Thyroid gland (tissue), 4 donors: ENCODE measurements around the gene GRXCR1. TPM values are rescaled to one million over a fixed set of nuclear protein-coding genes. Genes with fewer than 3 reads are reported as not detected.
A peak's percentile ranks its signal among the peaks of the same experiment; 100 is the strongest.

Experiments used
- DNase-seq, 2 donors: peaks; one replicate each; pipeline ENCODE4 v3.0.0-alpha.2; 2019
- H3K27ac ChIP-seq, 3 donors: fragments of 200-600 bp; sonication (generic); 1 replicate in 2 of 3; 2 replicates in 1 of 3; pipeline ENCODE4 v1.5.1; 2016 to 2019; ENCODE audit warnings: mild to moderate bottlenecking in 1 of 3, moderate library complexity in 1 of 3
- H3K27me3 ChIP-seq: fragments of 200-600 bp; sonication (generic); one replicate; pipeline ENCODE4 v1.5.1; 2019
- H3K36me3 ChIP-seq, 2 donors: fragments of 200-600 bp; sonication (generic); one replicate each; pipeline ENCODE4 v1.5.1; 2016 to 2019
- H3K4me1 ChIP-seq, 2 donors: fragments of 200-600 bp; sonication (generic); one replicate each; pipeline ENCODE4 v1.5.1; 2017 to 2019
- H3K4me3 ChIP-seq, 3 donors: fragments of 200-600 bp; sonication (generic); replicated peaks in 1 of 3; 1 replicate in 2 of 3; 2 replicates in 1 of 3; pipeline ENCODE4 v1.5.1; 2016; ENCODE audit warnings: mild to moderate bottlenecking in 1 of 3
- H3K9me3 ChIP-seq: fragments of 200-600 bp; sonication (generic); one replicate; pipeline ENCODE4 v1.5.1; 2017
- CTCF ChIP-seq, 6 experiments: fragments of 200-600 bp in 3 of 6; fragments of 450-650 bp in 3 of 6; sonication (generic) in 3 of 6; IDR thresholded peaks; one replicate each; pipeline ENCODE4 v1.5.1; 2016 to 2019; ENCODE audit warnings: antibody characterized with exemption in 6 of 6, mild to moderate bottlenecking in 2 of 6, inconsistent platforms in 1 of 6, moderate library complexity in 1 of 6
- POLR2A ChIP-seq, 2 donors: fragments of 450-650 bp; IDR thresholded peaks; one replicate each; pipeline ENCODE4 v1.6.1; 2017; ENCODE audit warnings: antibody characterized with exemption in 2 of 2, mild to moderate bottlenecking in 2 of 2, moderate library complexity in 1 of 2
- WGBS, 2 donors: methylation state at CpG; one replicate each; pipeline ENCODE4 v1.1.5; 2017; 5-methylcytosine and 5-hydroxymethylcytosine counted together
- intact Hi-C: fragments of 100-400 bp; cut with DNase I; formaldehyde crosslinking; loops from one replicate; pipeline ENCODE4 v1.15.1; 2023
- total RNA-seq, 4 donors: library from RNA; depleted of rRNA; stranded (reverse); fragments of >200 nt; gene quantifications; one replicate each; pipeline ENCODE4 v1.2.3, GENCODE V29; 2016

The GRXCR1 gene
- total RNA-seq, 4 donors from 2014 or later: not detected

GRCh38 chr4:42891644-42892043 lies 869 bp upstream of the GRXCR1 start:
- Histone ChIP-seq H3K27ac (no peak overlapping the region), H3K4me3 (no peak overlapping the region), H3K27me3 (no peaks in the 10 kb centered on the region), H3K4me1 (no peaks in the 10 kb centered on the region), H3K36me3 (no peaks in the 10 kb centered on the region), H3K9me3 (no peaks in the 10 kb centered on the region)
- intact Hi-C loops: no loop called here
- 70 to 74% methylated on average over 2 of the region's 2 CpGs for WGBS, 2 donors
- no peak for TF ChIP-seq CTCF (IDR thresholded peaks at IDR 0.05)
- TF ChIP-seq POLR2A (IDR thresholded peaks at IDR 0.05): no peak
- no peak for DNase-seq

- DNase-seq: no peak
- no peak overlapping the region for H3K27ac ChIP-seq
- intact Hi-C loops: no loop called here
- H3K4me3 ChIP-seq: no peak overlapping the region
- TF ChIP-seq CTCF (IDR thresholded peaks at IDR 0.05): no peak
- TF ChIP-seq POLR2A (IDR thresholded peaks at IDR 0.05): no peak
- H3K36me3 ChIP-seq: no peaks in the 10 kb centered on the region
- H3K4me1 ChIP-seq: no peaks in the 10 kb centered on the region
- H3K9me3 ChIP-seq: no peaks in the 10 kb centered on the region
- H3K27me3 ChIP-seq: no peaks in the 10 kb centered on the region
Measured at GRCh38 chr4:42895452-42895851, 2.9 kb downstream of the GRXCR1 start.

- H3K27ac ChIP-seq: no peak overlapping the region
- DNase-seq: peak in 1 of 2 donors; percentile 6
- H3K4me3 ChIP-seq: no peak overlapping the region
- no peaks in the 10 kb centered on the region for H3K4me1 ChIP-seq
- WGBS, 2 donors: 88 to 92% methylated on average over 5 of the region's 5 CpGs
- TF ChIP-seq POLR2A (IDR thresholded peaks at IDR 0.05) (no peak), CTCF (IDR thresholded peaks at IDR 0.05) (no peak)
- intact Hi-C loops: no loop called here
- no peaks in the 10 kb centered on the region for H3K27me3 ChIP-seq
- no peaks in the 10 kb centered on the region for H3K36me3 ChIP-seq
- H3K9me3 ChIP-seq: no peaks in the 10 kb centered on the region
Measured at GRCh38 chr4:42904986-42905385, 12.5 kb downstream of the GRXCR1 start.

- H3K9me3 ChIP-seq: no peaks in the 10 kb centered on the region
- intact Hi-C loops: no loop called here
- no peak overlapping the region for H3K4me3 ChIP-seq
- H3K27ac ChIP-seq: no peak overlapping the region
- H3K4me1 ChIP-seq: no peaks in the 10 kb centered on the region
- H3K27me3 ChIP-seq: no peaks in the 10 kb centered on the region
- TF ChIP-seq CTCF (IDR thresholded peaks at IDR 0.05) (no peak), POLR2A (IDR thresholded peaks at IDR 0.05) (no peak)
- H3K36me3 ChIP-seq: no peaks in the 10 kb centered on the region
- 79 to 80% methylated on average over 3 of the region's 3 CpGs for WGBS, 2 donors
- DNase-seq: no peak
Measured at GRCh38 chr4:42905591-42905990, 13.1 kb downstream of the GRXCR1 start.

GRCh38 chr4:42906341-42906740 lies 13.8 kb downstream of the GRXCR1 start:
- H3K27ac ChIP-seq: no peak overlapping the region
- intact Hi-C loops: no loop called here
- no peaks in the 10 kb centered on the region for H3K9me3 ChIP-seq
- TF ChIP-seq CTCF (IDR thresholded peaks at IDR 0.05) (no peak), POLR2A (IDR thresholded peaks at IDR 0.05) (no peak)
- no peaks in the 10 kb centered on the region for H3K27me3 ChIP-seq
- H3K4me1 ChIP-seq: no peaks in the 10 kb centered on the region
- H3K36me3 ChIP-seq: no peaks in the 10 kb centered on the region
- WGBS, 2 donors: 93 to 98% methylated on average over 1 of the region's 1 CpG
- no peak overlapping the region for H3K4me3 ChIP-seq
- no peak for DNase-seq
